Adrenal gland (tissue), 12 donors: Measurements from ENCODE around the gene SLC2A13. TPM values are rescaled to one million over a fixed set of nuclear protein-coding genes. Genes with fewer than 3 reads are reported as not detected.

ENCODE experiments used
- DNase-seq, 7 donors: peaks; one replicate each; pipeline ENCODE4 v3.0.0-alpha.2; 2019 to 2020
- H3K27ac ChIP-seq, 5 donors: fragments of 200-600 bp; sonication (generic) in 4 of 5; 1 replicate in 3 of 5; 2 replicates in 2 of 5; pipeline versions ENCODE4 v1.5.1 to v1.8.0; 2016 to 2020; ENCODE audit warnings: mild to moderate bottlenecking in 1 of 5
- H3K27me3 ChIP-seq: fragments of 200-600 bp; 2 replicates; pipeline ENCODE4 v1.8.0; 2021
- H3K36me3 ChIP-seq, 2 donors: fragments of 200-600 bp; replicated peaks in 1 of 2; 1 replicate in 1 of 2; 2 replicates in 1 of 2; pipeline versions ENCODE4 v1.5.1 to v1.8.0; 2018 to 2022
- H3K4me1 ChIP-seq, 2 donors: fragments of 200-600 bp; replicated peaks in 1 of 2; 1 replicate in 1 of 2; 2 replicates in 1 of 2; pipeline versions ENCODE4 v1.5.1 to v1.8.0; 2018 to 2021
- H3K4me3 ChIP-seq, 4 donors: fragments of 200-600 bp; sonication (generic) in 3 of 4; one replicate each; pipeline ENCODE4 v1.5.1; 2016 to 2018
- H3K9me3 ChIP-seq, 3 donors: fragments of 200-600 bp; sonication (generic) in 1 of 3; replicated peaks in 1 of 3; 1 replicate in 2 of 3; 2 replicates in 1 of 3; pipeline versions ENCODE4 v1.5.1 to v1.8.0; 2016 to 2021
- CTCF ChIP-seq, 6 experiments: fragments of 450-650 bp in 4 of 6; fragments of 200-600 bp in 2 of 6; sonication (generic) in 1 of 6; IDR thresholded peaks; 1 replicate in 5 of 6; 2 replicates in 1 of 6; pipeline versions ENCODE4 v1.5.1 to v1.8.0; 2016 to 2021; ENCODE audit warnings: antibody characterized with exemption in 6 of 6, mild to moderate bottlenecking in 2 of 6, moderate library complexity in 1 of 6
- POLR2A ChIP-seq, 2 donors: fragments of 450-650 bp; IDR thresholded peaks; one replicate each; pipeline ENCODE4 v1.6.1; 2017; ENCODE audit warnings: antibody characterized with exemption in 2 of 2, mild to moderate bottlenecking in 2 of 2, moderate library complexity in 1 of 2
- WGBS, 4 donors: extraction: QIAGEN DNeasy Blood & Tissue Kit in 2 of 4; methylation state at CpG; one replicate each; pipeline versions ENCODE4 v1.1.5 to v1.1.7; 2013 to 2017; 5-methylcytosine and 5-hydroxymethylcytosine counted together
- intact Hi-C, 2 donors: fragments of 100-400 bp; cut with DNase I; formaldehyde crosslinking; loops; one replicate each; pipeline versions ENCODE4 v1.14.1 to v1.15.0; 2022 to 2023
- polyA plus RNA-seq, 3 donors: library from polyadenylated mRNA; stranded (reverse); fragments of 200-250 nt in 2 of 3; fragments of 350-450 nt in 1 of 3; fragmentation: Illumina TruSeq in 1 of 3; extraction: RNeasy Lipid Tissue Mini Kit (QIAGEN cat#74804) in 1 of 3; gene quantifications; one replicate each; pipeline ENCODE4 v1.2.3, GENCODE V29; 2013 to 2014
- total RNA-seq, 9 donors: library from RNA; depleted of rRNA in 4 of 9; stranded (reverse); fragments of >200 nt in 4 of 9; fragments of 120-200 nt in 1 of 9; fragmentation: NEBNext Ultra II Directional in 1 of 9; extraction: Animal tissue kit (Norgen Biotek cat#: 25700) in 1 of 9; gene quantifications; one replicate each; pipeline versions ENCODE4 v1.1.0 to v1.2.4, GENCODE V29; 2013 to 2023
- donor health status: healthy with polysubstance abuse.
- donor health status: Bipolar disorder and iron deficiency.
- donor health status: DM: yes; HTN: yes; CAD: no.
- donor health status: DM: no; HTN: no; CAD: no.
- donor health status: DM: no; HTN: no; CAD: no.
- donor health status: DM: yes; HTN: yes; CAD: no.

The SLC2A13 gene
- total and polyA plus RNA-seq, 12 donors = 3.5 to 49.1 (median 27.0) TPM

- Histone ChIP-seq H3K36me3 (no peaks in the 10 kb centered on the region), H3K4me1 (no peaks in the 10 kb centered on the region), H3K27ac (no peak overlapping the region), H3K9me3 (no peaks in the 10 kb centered on the region), H3K4me3 (no peak overlapping the region), H3K27me3 (no peaks in the 10 kb centered on the region)
- intact Hi-C loops = no loop called here
- 92 to 95% (median 93%) methylated on average over 4 of the region's 4 CpGs for WGBS, 4 donors
- DNase-seq = no peak
- no peak for TF ChIP-seq CTCF (IDR thresholded peaks at IDR 0.05)
- TF ChIP-seq POLR2A (IDR thresholded peaks at IDR 0.05) = no peak
These were observed 19.4 kb downstream of the SLC2A13 start for GRCh38 chr12:40086471-40086870.

- 88 to 100% (median 94%) methylated on average over 2 of the region's 2 CpGs for WGBS, 4 donors
- intact Hi-C loops = no loop called here
- TF ChIP-seq CTCF (IDR thresholded peaks at IDR 0.05) (no peak), POLR2A (IDR thresholded peaks at IDR 0.05) (no peak)
These were observed 27.6 kb downstream of the SLC2A13 start for GRCh38 chr12:40078266-40078665.

GRCh38 chr12:40075458-40075857, 30.4 kb downstream of the SLC2A13 start:
- intact Hi-C loops = no loop called here
- H3K36me3 ChIP-seq = no peaks in the 10 kb centered on the region
- H3K27me3 ChIP-seq = no peaks in the 10 kb centered on the region
- H3K27ac ChIP-seq = no peak overlapping the region
- DNase-seq = no peak
- H3K4me3 ChIP-seq = no peak overlapping the region
- TF ChIP-seq POLR2A (IDR thresholded peaks at IDR 0.05) (no peak), CTCF (IDR thresholded peaks at IDR 0.05) (no peak)
- no peaks in the 10 kb centered on the region for H3K9me3 ChIP-seq
- H3K4me1 ChIP-seq = no peaks in the 10 kb centered on the region

More at GRCh38 chr12:40078266-40078665, 27.6 kb downstream of the SLC2A13 start:
- no peaks in the 10 kb centered on the region for H3K36me3 ChIP-seq
- no peaks in the 10 kb centered on the region for H3K9me3 ChIP-seq
- no peaks in the 10 kb centered on the region for H3K4me1 ChIP-seq
- no peaks in the 10 kb centered on the region for H3K27me3 ChIP-seq
- no peak overlapping the region for H3K27ac ChIP-seq
- no peak for DNase-seq
- no peak overlapping the region for H3K4me3 ChIP-seq

GRCh38 chr12:40068416-40068815, 37.5 kb downstream of the SLC2A13 start:
- Histone ChIP-seq H3K9me3 (no peaks in the 10 kb centered on the region), H3K36me3 (no peaks in the 10 kb centered on the region), H3K4me3 (no peak overlapping the region), H3K27me3 (no peaks in the 10 kb centered on the region), H3K4me1 (peaks cover 4% of the 10 kb centered on the region in 2 donors), H3K27ac (no peak overlapping the region)
- TF ChIP-seq CTCF (IDR thresholded peaks at IDR 0.05) (no peak), POLR2A (IDR thresholded peaks at IDR 0.05) (no peak)
- intact Hi-C loops = no loop called here
- no peak for DNase-seq
- 89 to 97% (median 90%) methylated on average over 2 of the region's 2 CpGs for WGBS, 4 donors
